ENCODE measurements around the gene NXPH3. TPM values are rescaled to one million over a fixed set of nuclear protein-coding genes. Genes with fewer than 3 reads are reported as not detected.

NXPH3 gene
- total and polyA plus RNA-seq, 2 of the 13 experiments (the other 11 are each of a cell fraction or from before 2014, with no cell fraction given): 0.04 to 0.58 TPM

DNA sequence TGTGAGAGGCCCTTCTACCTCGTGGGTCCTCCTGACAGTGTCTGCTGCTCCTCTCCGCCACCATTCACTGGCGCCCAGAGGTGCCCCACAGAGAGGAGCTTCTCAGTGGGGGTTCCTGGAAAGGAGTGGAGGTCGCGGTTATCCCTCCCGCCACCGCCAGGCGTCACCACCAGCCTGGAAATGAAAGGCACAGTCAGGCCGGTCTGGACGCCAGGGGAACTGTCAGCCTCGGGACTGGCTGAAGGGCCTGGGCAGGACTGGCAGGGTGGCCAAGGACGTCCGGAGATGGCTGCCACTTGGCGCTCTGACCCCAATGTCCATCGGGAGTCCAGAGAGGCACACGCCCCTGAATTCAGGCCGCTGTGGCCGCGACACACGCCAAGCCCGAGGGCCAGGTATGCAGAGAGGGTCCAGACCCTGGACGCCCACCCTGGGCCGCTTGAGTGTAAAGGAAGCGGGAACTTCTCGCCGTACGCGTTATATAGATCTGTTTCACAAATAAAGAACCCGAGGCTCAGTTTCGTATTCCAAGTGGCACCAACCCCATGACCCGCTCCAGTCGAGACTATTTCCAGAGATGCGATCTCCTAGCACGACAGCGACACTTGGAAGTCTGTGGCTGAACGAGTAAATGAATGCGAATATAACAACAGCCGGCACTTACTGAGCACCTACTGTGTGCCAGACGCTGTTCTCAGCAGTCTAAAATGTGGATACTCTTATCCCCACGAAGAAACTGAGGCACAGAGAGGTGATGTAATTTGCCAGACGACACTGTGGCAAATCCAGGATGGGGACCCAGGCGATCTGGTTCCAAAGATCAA is 7.6 kb upstream of the NXPH3 start (continued):
- TF ChIP-seq, protein P1, sequence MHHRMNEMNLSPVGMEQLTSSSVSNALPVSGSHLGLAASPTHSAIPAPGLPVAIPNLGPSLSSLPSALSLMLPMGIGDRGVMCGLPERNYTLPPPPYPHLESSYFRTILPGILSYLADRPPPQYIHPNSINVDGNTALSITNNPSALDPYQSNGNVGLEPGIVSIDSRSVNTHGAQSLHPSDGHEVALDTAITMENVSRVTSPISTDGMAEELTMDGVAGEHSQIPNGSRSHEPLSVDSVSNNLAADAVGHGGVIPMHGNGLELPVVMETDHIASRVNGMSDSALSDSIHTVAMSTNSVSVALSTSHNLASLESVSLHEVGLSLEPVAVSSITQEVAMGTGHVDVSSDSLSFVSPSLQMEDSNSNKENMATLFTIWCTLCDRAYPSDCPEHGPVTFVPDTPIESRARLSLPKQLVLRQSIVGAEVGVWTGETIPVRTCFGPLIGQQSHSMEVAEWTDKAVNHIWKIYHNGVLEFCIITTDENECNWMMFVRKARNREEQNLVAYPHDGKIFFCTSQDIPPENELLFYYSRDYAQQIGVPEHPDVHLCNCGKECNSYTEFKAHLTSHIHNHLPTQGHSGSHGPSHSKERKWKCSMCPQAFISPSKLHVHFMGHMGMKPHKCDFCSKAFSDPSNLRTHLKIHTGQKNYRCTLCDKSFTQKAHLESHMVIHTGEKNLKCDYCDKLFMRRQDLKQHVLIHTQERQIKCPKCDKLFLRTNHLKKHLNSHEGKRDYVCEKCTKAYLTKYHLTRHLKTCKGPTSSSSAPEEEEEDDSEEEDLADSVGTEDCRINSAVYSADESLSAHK (CRISPR knock-in tag; IDR thresholded peaks at IDR 0.05; ENCODE audit: borderline replicate concordance): no peak
- TF ChIP-seq, protein P2, sequence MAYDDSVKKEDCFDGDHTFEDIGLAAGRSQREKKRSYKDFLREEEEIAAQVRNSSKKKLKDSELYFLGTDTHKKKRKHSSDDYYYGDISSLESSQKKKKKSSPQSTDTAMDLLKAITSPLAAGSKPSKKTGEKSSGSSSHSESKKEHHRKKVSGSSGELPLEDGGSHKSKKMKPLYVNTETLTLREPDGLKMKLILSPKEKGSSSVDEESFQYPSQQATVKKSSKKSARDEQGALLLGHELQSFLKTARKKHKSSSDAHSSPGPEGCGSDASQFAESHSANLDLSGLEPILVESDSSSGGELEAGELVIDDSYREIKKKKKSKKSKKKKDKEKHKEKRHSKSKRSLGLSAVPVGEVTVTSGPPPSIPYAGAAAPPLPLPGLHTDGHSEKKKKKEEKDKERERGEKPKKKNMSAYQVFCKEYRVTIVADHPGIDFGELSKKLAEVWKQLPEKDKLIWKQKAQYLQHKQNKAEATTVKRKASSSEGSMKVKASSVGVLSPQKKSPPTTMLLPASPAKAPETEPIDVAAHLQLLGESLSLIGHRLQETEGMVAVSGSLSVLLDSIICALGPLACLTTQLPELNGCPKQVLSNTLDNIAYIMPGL (CRISPR knock-in tag; IDR thresholded peaks at IDR 0.05; ENCODE audit: borderline replicate concordance in 1 of 2, low read depth in 1 of 2): peak; percentile 91 to 97
- TF ChIP-seq ZNF747 (CRISPR knock-in tag; IDR thresholded peaks at IDR 0.05; ENCODE audit: borderline replicate concordance) (peak; percentile 69; the same call in 1 of the 2 replicates), SALL2 (CRISPR knock-in tag; IDR thresholded peaks at IDR 0.05) (peak; percentile 73; the same call in 1 of the 2 replicates), ZNF138 (CRISPR knock-in tag; IDR thresholded peaks at IDR 0.05; ENCODE audit: low read depth) (no peak), ZNF230 (CRISPR knock-in tag; IDR thresholded peaks at IDR 0.05) (peak; percentile 77; the same call in 1 of the 2 replicates), CBFB (CRISPR knock-in tag; IDR thresholded peaks at IDR 0.05) (peak; percentile 89), ZNF253 (CRISPR knock-in tag; IDR thresholded peaks at IDR 0.05; ENCODE audit: borderline replicate concordance) (no peak), ZBTB7A (CRISPR knock-in tag; IDR thresholded peaks at IDR 0.05) (peak; percentile 81; the same call in 1 of the 2 replicates), ERF (CRISPR knock-in tag; IDR thresholded peaks at IDR 0.05) (peak; percentile 79; the same call in 1 of the 2 replicates), ZMAT3 (CRISPR knock-in tag; conservative IDR thresholded peaks at IDR 0.05) (0 out of 2 replicates have a peak, but pooled peaks have one; percentile 1), ZNF83 (CRISPR knock-in tag; IDR thresholded peaks at IDR 0.05; ENCODE audit: borderline replicate concordance) (peak; percentile 73; the same call in 1 of the 2 replicates), ZNF382 (CRISPR knock-in tag; IDR thresholded peaks at IDR 0.05; ENCODE audit: borderline replicate concordance) (no peak), SIN3B (IDR thresholded peaks at IDR 0.05; ENCODE audit: low read length) (no peak), ETV5 (CRISPR knock-in tag; IDR thresholded peaks at IDR 0.05; ENCODE audit: borderline replicate concordance) (peak; percentile 37; the same call in 1 of the 2 replicates), MAFK (conservative IDR thresholded peaks at IDR 0.05 in 1 of 2, IDR thresholded peaks at IDR 0.05 in 1 of 2; ENCODE audit: low read length in 2 of 2) (no peak)
- TF ChIP-seq, protein P3, sequence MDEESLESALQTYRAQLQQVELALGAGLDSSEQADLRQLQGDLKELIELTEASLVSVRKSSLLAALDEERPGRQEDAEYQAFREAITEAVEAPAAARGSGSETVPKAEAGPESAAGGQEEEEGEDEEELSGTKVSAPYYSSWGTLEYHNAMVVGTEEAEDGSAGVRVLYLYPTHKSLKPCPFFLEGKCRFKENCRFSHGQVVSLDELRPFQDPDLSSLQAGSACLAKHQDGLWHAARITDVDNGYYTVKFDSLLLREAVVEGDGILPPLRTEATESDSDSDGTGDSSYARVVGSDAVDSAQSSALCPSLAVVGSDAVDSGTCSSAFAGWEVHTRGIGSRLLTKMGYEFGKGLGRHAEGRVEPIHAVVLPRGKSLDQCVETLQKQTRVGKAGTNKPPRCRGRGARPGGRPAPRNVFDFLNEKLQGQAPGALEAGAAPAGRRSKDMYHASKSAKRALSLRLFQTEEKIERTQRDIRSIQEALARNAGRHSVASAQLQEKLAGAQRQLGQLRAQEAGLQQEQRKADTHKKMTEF (CRISPR knock-in tag; IDR thresholded peaks at IDR 0.05): peak; percentile 71; the same call in 1 of the 2 replicates
- TF ChIP-seq, protein P4, sequence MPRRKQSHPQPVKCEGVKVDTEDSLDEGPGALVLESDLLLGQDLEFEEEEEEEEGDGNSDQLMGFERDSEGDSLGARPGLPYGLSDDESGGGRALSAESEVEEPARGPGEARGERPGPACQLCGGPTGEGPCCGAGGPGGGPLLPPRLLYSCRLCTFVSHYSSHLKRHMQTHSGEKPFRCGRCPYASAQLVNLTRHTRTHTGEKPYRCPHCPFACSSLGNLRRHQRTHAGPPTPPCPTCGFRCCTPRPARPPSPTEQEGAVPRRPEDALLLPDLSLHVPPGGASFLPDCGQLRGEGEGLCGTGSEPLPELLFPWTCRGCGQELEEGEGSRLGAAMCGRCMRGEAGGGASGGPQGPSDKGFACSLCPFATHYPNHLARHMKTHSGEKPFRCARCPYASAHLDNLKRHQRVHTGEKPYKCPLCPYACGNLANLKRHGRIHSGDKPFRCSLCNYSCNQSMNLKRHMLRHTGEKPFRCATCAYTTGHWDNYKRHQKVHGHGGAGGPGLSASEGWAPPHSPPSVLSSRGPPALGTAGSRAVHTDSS (CRISPR knock-in tag; conservative IDR thresholded peaks at IDR 0.05): no peak
- TF ChIP-seq, protein P5, sequence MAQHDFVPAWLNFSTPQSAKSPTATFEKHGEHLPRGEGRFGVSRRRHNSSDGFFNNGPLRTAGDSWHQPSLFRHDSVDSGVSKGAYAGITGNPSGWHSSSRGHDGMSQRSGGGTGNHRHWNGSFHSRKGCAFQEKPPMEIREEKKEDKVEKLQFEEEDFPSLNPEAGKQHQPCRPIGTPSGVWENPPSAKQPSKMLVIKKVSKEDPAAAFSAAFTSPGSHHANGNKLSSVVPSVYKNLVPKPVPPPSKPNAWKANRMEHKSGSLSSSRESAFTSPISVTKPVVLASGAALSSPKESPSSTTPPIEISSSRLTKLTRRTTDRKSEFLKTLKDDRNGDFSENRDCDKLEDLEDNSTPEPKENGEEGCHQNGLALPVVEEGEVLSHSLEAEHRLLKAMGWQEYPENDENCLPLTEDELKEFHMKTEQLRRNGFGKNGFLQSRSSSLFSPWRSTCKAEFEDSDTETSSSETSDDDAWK (CRISPR knock-in tag; IDR thresholded peaks at IDR 0.05): no peak

Measured in HepG2 (cell line).